NT2/D1 (cell line): ENCODE measurements around the gene ARHGAP21.
A peak's percentile ranks its signal among the peaks of the same experiment; 100 is the strongest.
"Not testable (repeated sequence)": the region's sequence is repeated elsewhere in the genome, so short reads cannot be mapped to it uniquely, and the experiment has no call there.

Source experiments
- DNase-seq: peaks from one replicate; pipeline ENCODE4 v3.0.0-alpha.2; 2011; ENCODE audit warnings: low read depth, low spot score
- H3K27me3 ChIP-seq: 2 replicates; pipeline ENCODE4 v1.6.0; 2011; ENCODE audit warnings: mild to moderate bottlenecking; ENCODE audit not compliant: insufficient read length, insufficient read depth
- H3K36me3 ChIP-seq: 2 replicates; pipeline ENCODE4 v1.6.1; 2011; ENCODE audit warnings: mild to moderate bottlenecking, low read length, mixed read lengths; ENCODE audit not compliant: insufficient read depth, insufficient read length
- H3K4me1 ChIP-seq: 2 replicates; pipeline ENCODE4 v1.5.1; 2011; ENCODE audit not compliant: insufficient read depth, insufficient read length
- H3K4me3 ChIP-seq: 2 replicates; pipeline ENCODE4 v1.5.1; 2011; ENCODE audit warnings: low read depth; ENCODE audit not compliant: insufficient read length
- H3K9ac ChIP-seq: 2 replicates; pipeline ENCODE4 v1.6.0; 2011; ENCODE audit warnings: low read depth; ENCODE audit not compliant: insufficient read length
- H3K9me3 ChIP-seq: 2 replicates; pipeline ENCODE4 v1.5.1; 2011; ENCODE audit warnings: mild to moderate bottlenecking, low read length; ENCODE audit not compliant: insufficient read depth
- SUZ12 ChIP-seq: IDR thresholded peaks from 2 replicates; pipeline ENCODE4 v1.6.1; 2011; ENCODE audit not compliant: insufficient read length, insufficient read depth; ENCODE audit errors: extremely low read depth
- YY1 ChIP-seq: IDR thresholded peaks from 2 replicates; pipeline ENCODE4 v1.6.1; 2011; ENCODE audit not compliant: insufficient read length, insufficient read depth
- ZNF274 ChIP-seq: IDR thresholded peaks from 2 replicates; pipeline ENCODE4 v1.6.1; 2011; ENCODE audit warnings: mild to moderate bottlenecking, low read depth, low read length

Gene ARHGAP21

GRCh38 chr10:24723788-24724380 is at the start of gene ARHGAP21:
Gene ARHGAP21 (minus strand): TSS chr10:24723887. CDS start chr10:24721899, 1,988 bp downstream.
- peak within 1 kb of the TSS; percentile 97 for H3K9ac ChIP-seq
- peaks cover 6% of the 10 kb centered on the region for H3K4me1 ChIP-seq
- DNase-seq, result no peak
- H3K4me3 ChIP-seq, result peak within 1 kb of the TSS; percentile 82
- TF ChIP-seq ZNF274, result no peak
- TF ChIP-seq SUZ12, result no peak
- TF ChIP-seq YY1, result no peak
- no peaks in the 10 kb centered on the region for H3K27me3 ChIP-seq
- peaks cover 7% of the 10 kb centered on the region for H3K36me3 ChIP-seq
- H3K9me3 ChIP-seq, result no peaks in the 10 kb centered on the region

GRCh38 chr10:24771943-24772694 is 48.4 kb upstream of the ARHGAP21 start:
- TF ChIP-seq ZNF274 (no peak), YY1 (no peak), SUZ12 (no peak)
- Histone ChIP-seq H3K9ac (no peak overlapping the region), H3K4me1 (no peaks in the 10 kb centered on the region), H3K36me3 (no peaks in the 10 kb centered on the region), H3K27me3 (no peaks in the 10 kb centered on the region), H3K9me3 (no peaks in the 10 kb centered on the region), H3K4me3 (no peak overlapping the region)
- no peak for DNase-seq

GRCh38 chr10:24764991-24765390 is 41.3 kb upstream of the ARHGAP21 start:
- not testable (repeated sequence) for H3K4me3 ChIP-seq, DNase-seq, H3K9ac ChIP-seq, H3K4me1 ChIP-seq, H3K36me3 ChIP-seq, H3K27me3 ChIP-seq
- peaks cover 17% of the 10 kb centered on the region for H3K9me3 ChIP-seq

- Histone ChIP-seq H3K27me3 (no peaks in the 10 kb centered on the region), H3K9ac (no peak overlapping the region), H3K36me3 (no peaks in the 10 kb centered on the region), H3K4me1 (no peaks in the 10 kb centered on the region), H3K4me3 (no peak overlapping the region), H3K9me3 (peaks cover 17% of the 10 kb centered on the region)
- peak; percentile 22 for DNase-seq
- no peak for TF ChIP-seq SUZ12
- no peak for TF ChIP-seq ZNF274
- no peak for TF ChIP-seq YY1
Observed at GRCh38 chr10:24762966-24763623, 39.4 kb upstream of the ARHGAP21 start.

- no peak for DNase-seq
- TF ChIP-seq YY1 (no peak), SUZ12 (no peak), ZNF274 (no peak)
- Histone ChIP-seq H3K4me3 (no peak overlapping the region), H3K9me3 (peaks cover 17% of the 10 kb centered on the region), H3K27me3 (no peaks in the 10 kb centered on the region), H3K9ac (no peak overlapping the region), H3K4me1 (no peaks in the 10 kb centered on the region), H3K36me3 (no peaks in the 10 kb centered on the region)
Observed at GRCh38 chr10:24762161-24762924, 38.7 kb upstream of the ARHGAP21 start.

GRCh38 chr10:24759672-24760071 is 36.0 kb upstream of the ARHGAP21 start:
- TF ChIP-seq YY1 (no peak), ZNF274 (no peak), SUZ12 (no peak)
- no peaks in the 10 kb centered on the region for H3K4me1 ChIP-seq
- H3K4me3 ChIP-seq, result no peak overlapping the region
- H3K9me3 ChIP-seq, result peaks cover 3% of the 10 kb centered on the region; the same call in 1 of the 2 replicates
- no peaks in the 10 kb centered on the region for H3K27me3 ChIP-seq
- no peaks in the 10 kb centered on the region for H3K36me3 ChIP-seq
- no peak overlapping the region for H3K9ac ChIP-seq
- no peak for DNase-seq

GRCh38 chr10:24758254-24758653 is 34.6 kb upstream of the ARHGAP21 start:
- not testable (repeated sequence) for H3K27me3 ChIP-seq, DNase-seq, H3K36me3 ChIP-seq, H3K9me3 ChIP-seq, H3K9ac ChIP-seq, H3K4me1 ChIP-seq, H3K4me3 ChIP-seq
